T-cell (primary cell): ENCODE data around the gene FANCC. TPM values are rescaled to one million over a fixed set of nuclear protein-coding genes. Genes with fewer than 3 reads are reported as not detected.

ENCODE experiments used
- ATAC-seq, 4 experiments: fragments of 200-7000 bp in 3 of 4; fragments of 150-1000 bp in 1 of 4; cut with Tn5 transposase; replicated peaks in 1 of 4; 1 replicate in 3 of 4; 2 replicates in 1 of 4; pipeline ENCODE4 v1.10.0; 2021; ENCODE audit warnings: moderate library complexity in 3 of 4, mild to moderate bottlenecking in 2 of 4, moderate number of reproducible peaks in 1 of 4
- CTCF ChIA-PET, 2 donors: fragments of 300-600 bp; sonication (Branson Sonifier 250); formaldehyde crosslinking; loops; one replicate each; lab custom pipeline; 2022; ENCODE audit warnings: antibody characterized with exemption in 2 of 2; lab: Charles Lee
- POLR2A ChIA-PET, 2 donors: fragments of 300-600 bp; sonication (Branson Sonifier 250); formaldehyde crosslinking; loops; one replicate each; lab custom pipeline; 2022; ENCODE audit warnings: antibody characterized with exemption in 2 of 2; lab: Charles Lee
- DNase-seq, 35 experiments: peaks; one replicate each; pipeline versions ENCODE4 v3.0.0 to v3.0.0-alpha.2; 2013 to 2023
- H3K27ac ChIP-seq: one replicate; pipeline ENCODE4 v1.5.1; 2013; ENCODE audit warnings: low read length
- H3K27me3 ChIP-seq, 2 experiments: replicated peaks in 1 of 2; 1 replicate in 1 of 2; 2 replicates in 1 of 2; pipeline versions ENCODE4 v1.6.1 to v1.7.0; 2013; ENCODE audit warnings: low read length in 1 of 2, mixed read lengths in 1 of 2; ENCODE audit not compliant: control insufficient read depth in 2 of 2, insufficient read depth in 2 of 2; ENCODE audit errors: extremely low read depth in 1 of 2
- H3K36me3 ChIP-seq, 2 donors: 1 replicate in 1 of 2; 2 replicates in 1 of 2; pipeline versions ENCODE4 v1.6.1 to v1.7.0; 2013; ENCODE audit warnings: low read length in 1 of 2; ENCODE audit not compliant: control insufficient read depth in 2 of 2, insufficient read depth in 1 of 2; ENCODE audit errors: extremely low read depth in 1 of 2
- H3K4me1 ChIP-seq, 2 experiments: 1 replicate in 1 of 2; 2 replicates in 1 of 2; pipeline versions ENCODE4 v1.6.1 to v1.7.0; 2013; ENCODE audit warnings: low read length in 2 of 2, mixed read lengths in 1 of 2; ENCODE audit not compliant: insufficient read depth in 2 of 2, control insufficient read depth in 1 of 2; ENCODE audit errors: extremely low read depth in 1 of 2
- H3K4me3 ChIP-seq, 2 donors: 1 replicate in 1 of 2; 2 replicates in 1 of 2; pipeline versions ENCODE4 v1.5.1 to v1.7.0; 2013; ENCODE audit warnings: mild to moderate bottlenecking in 2 of 2, low read length in 1 of 2, moderate library complexity in 1 of 2; ENCODE audit not compliant: control insufficient read depth in 1 of 2; ENCODE audit errors: extremely low read depth in 1 of 2
- H3K9me3 ChIP-seq: 2 replicates; pipeline ENCODE4 v1.7.0; 2013
- H3K27ac Mint-ChIP-seq, 2 donors: one replicate each; pipeline ENCODE4 v1.8.0; 2020 to 2021; ENCODE audit warnings: mild to moderate bottlenecking in 2 of 2, mixed read lengths in 2 of 2
- H3K27me3 Mint-ChIP-seq, 2 donors: one replicate each; pipeline ENCODE4 v1.8.0; 2021 to 2022; ENCODE audit warnings: mixed read lengths in 2 of 2
- H3K36me3 Mint-ChIP-seq: one replicate; pipeline ENCODE4 v1.8.0; 2021; ENCODE audit warnings: mixed read lengths
- H3K4me1 Mint-ChIP-seq, 3 donors: one replicate each; pipeline ENCODE4 v1.8.0; 2020 to 2022; ENCODE audit warnings: mixed read lengths in 3 of 3, mild to moderate bottlenecking in 1 of 3
- H3K4me3 Mint-ChIP-seq, 3 donors: one replicate each; pipeline ENCODE4 v1.8.0; 2020 to 2022; ENCODE audit warnings: mild to moderate bottlenecking in 3 of 3, mixed read lengths in 3 of 3, moderate library complexity in 3 of 3
- H3K9me3 Mint-ChIP-seq, 3 donors: one replicate each; pipeline ENCODE4 v1.8.0; 2020 to 2022; ENCODE audit warnings: mixed read lengths in 3 of 3
- WGBS: methylation state at CpG from one replicate; pipeline ENCODE4 v1.1.5; 2013; ENCODE audit warnings: missing lambda C conversion rate; ENCODE audit not compliant: insufficient coverage; 5-methylcytosine and 5-hydroxymethylcytosine counted together
- total RNA-seq, 35 experiments: library from RNA in 6 of 35; stranded (reverse) in 6 of 35; fragments of 120-200 nt in 1 of 35; gene quantifications; one replicate each; pipeline versions ENCODE4 v1.2.1 to v1.2.4 and lab custom pipeline; 2013 to 2026

The FANCC gene
- total RNA-seq, 5 donors from 2014 or later (not counting 1 experiment from before 2014, with no cell fraction given): 4.2 to 11.6 (median 4.8) TPM

DNA sequence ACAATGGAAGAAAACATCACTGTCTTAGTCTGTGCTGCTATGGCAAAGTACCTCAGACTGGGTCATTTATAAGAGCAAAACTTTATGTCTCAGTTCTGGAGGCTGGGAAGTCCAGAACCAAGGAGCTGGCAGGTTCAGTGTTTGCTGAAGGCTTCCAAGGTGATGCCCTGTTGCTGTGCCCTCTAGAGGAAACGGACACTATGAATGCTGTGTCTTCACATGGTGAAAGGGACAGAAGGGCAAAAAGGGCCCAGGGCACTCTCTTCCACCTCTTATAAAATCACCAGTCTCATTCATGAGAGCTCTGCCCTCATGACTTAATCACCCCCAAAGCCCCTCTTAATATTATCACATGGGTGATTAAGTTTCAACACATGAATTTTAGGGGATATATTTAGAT is 143.5 kb downstream of the FANCC start:
- H3K36me3 ChIP-seq: peaks cover 0 to 3% of the 10 kb centered on the region in 2 donors
- WGBS: no CpG with 5 or more reads among the region's 1 CpG
- no peak overlapping the region for H3K27ac ChIP-seq
- Mint-ChIP-seq H3K36me3 (peaks cover 15% of the 10 kb centered on the region), H3K4me1 (peaks cover 0 to 4% (median 1%) of the 10 kb centered on the region in 3 donors), H3K27ac (no peak overlapping the region), H3K9me3 (no peaks in the 10 kb centered on the region), H3K27me3 (no peaks in the 10 kb centered on the region), H3K4me3 (no peak overlapping the region)
- no peaks in the 10 kb centered on the region for H3K4me1 ChIP-seq
- ChIA-PET CTCF (no interaction called here), POLR2A (no interaction called here)
- no peaks in the 10 kb centered on the region for H3K27me3 ChIP-seq
- ATAC-seq (no peak), DNase-seq (no peak)
- H3K9me3 ChIP-seq: no peaks in the 10 kb centered on the region
- H3K4me3 ChIP-seq: no peak overlapping the region

GRCh38 chr9:95171596-95171995 is 145.9 kb downstream of the FANCC start:
- H3K4me3 ChIP-seq: no peak overlapping the region
- no peaks in the 10 kb centered on the region for H3K27me3 ChIP-seq
- no peak for ATAC-seq
- H3K9me3 ChIP-seq: peaks cover 2% of the 10 kb centered on the region
- ChIA-PET CTCF (no interaction called here), POLR2A (no interaction called here)
- H3K36me3 Mint-ChIP-seq: peaks cover 27% of the 10 kb centered on the region
- H3K4me1 Mint-ChIP-seq: peaks cover 0 to 7% (median 1%) of the 10 kb centered on the region in 3 donors
- no CpG with 5 or more reads among the region's 1 CpG for WGBS
- peaks cover 0 to 8% (median 8%) of the 10 kb centered on the region in 3 donors for H3K9me3 Mint-ChIP-seq
- H3K4me1 ChIP-seq: no peaks in the 10 kb centered on the region
- no peak overlapping the region for H3K4me3 Mint-ChIP-seq
- no peak overlapping the region for H3K27ac Mint-ChIP-seq
- no peaks in the 10 kb centered on the region for H3K27me3 Mint-ChIP-seq
- no peak overlapping the region for H3K27ac ChIP-seq
- DNase-seq: no peak
- H3K36me3 ChIP-seq: no peaks in the 10 kb centered on the region

DNA sequence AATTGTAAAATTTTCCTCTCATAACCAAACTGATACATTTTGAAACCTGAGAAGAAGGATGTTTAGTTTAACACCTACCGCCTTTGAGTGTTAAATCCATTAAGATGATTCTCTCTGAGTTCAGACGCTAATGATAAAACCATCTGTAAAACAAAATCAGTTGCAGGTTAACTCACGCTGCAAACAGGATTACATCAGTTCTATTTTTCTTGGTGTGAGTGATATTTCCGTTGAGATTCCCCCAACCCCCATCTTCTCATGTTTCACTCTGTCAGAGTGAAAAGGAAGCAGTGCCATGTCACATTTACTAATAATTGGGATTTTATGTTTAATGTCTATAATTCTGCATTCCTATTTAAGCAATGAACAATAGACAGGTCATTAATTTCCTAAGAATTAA is 146.5 kb downstream of the FANCC start:
- H3K4me3 Mint-ChIP-seq: no peak overlapping the region
- no peaks in the 10 kb centered on the region for H3K4me1 ChIP-seq
- H3K9me3 Mint-ChIP-seq: peaks cover 0 to 8% (median 8%) of the 10 kb centered on the region in 3 donors
- no peak for DNase-seq
- no peaks in the 10 kb centered on the region for H3K36me3 ChIP-seq
- no peaks in the 10 kb centered on the region for H3K27me3 ChIP-seq
- no peaks in the 10 kb centered on the region for H3K27me3 Mint-ChIP-seq
- H3K27ac Mint-ChIP-seq: peak overlapping the region in 1 of 2 donors; percentile 28
- CTCF ChIA-PET: no interaction called here
- no peak overlapping the region for H3K4me3 ChIP-seq
- ATAC-seq: no peak
- POLR2A ChIA-PET: no interaction called here
- H3K36me3 Mint-ChIP-seq: peaks cover 27% of the 10 kb centered on the region
- H3K9me3 ChIP-seq: peaks cover 2% of the 10 kb centered on the region
- peaks cover 0 to 7% (median 1%) of the 10 kb centered on the region in 3 donors for H3K4me1 Mint-ChIP-seq
- H3K27ac ChIP-seq: no peak overlapping the region
- no CpG with 5 or more reads among the region's 4 CpGs for WGBS

GRCh38 chr9:95167998-95168397 is 149.5 kb downstream of the FANCC start:
- no peaks in the 10 kb centered on the region for H3K4me1 ChIP-seq
- Mint-ChIP-seq H3K4me1 (peaks cover 0 to 7% (median 1%) of the 10 kb centered on the region in 3 donors), H3K9me3 (peaks cover 0 to 8% (median 8%) of the 10 kb centered on the region in 3 donors), H3K27ac (no peak overlapping the region), H3K27me3 (no peaks in the 10 kb centered on the region), H3K36me3 (peaks cover 32% of the 10 kb centered on the region), H3K4me3 (no peak overlapping the region)
- ChIA-PET POLR2A (no interaction called here), CTCF (interaction anchor here in 1 of 2 donors (0.9 to 1.8 kb wide), 5 partner anchors 10 to 486 kb away, joined by 3 to 26 read pairs (median 4); no protein-coding TSS in a partner anchor)
- no peaks in the 10 kb centered on the region for H3K27me3 ChIP-seq
- 69% methylated on average over 3 of the region's 4 CpGs for WGBS
- no peak overlapping the region for H3K4me3 ChIP-seq
- no peak overlapping the region for H3K27ac ChIP-seq
- DNase-seq: peak in 28 of 35 experiments; percentile 3 to 72 (median 30)
- H3K9me3 ChIP-seq: peaks cover 2% of the 10 kb centered on the region
- ATAC-seq: peak in 2 of 4 experiments; percentile 40 to 47
- no peaks in the 10 kb centered on the region for H3K36me3 ChIP-seq

GRCh38 chr9:95165004-95165403 is 152.5 kb downstream of the FANCC start:
- peaks cover 0 to 3% (median 0%) of the 10 kb centered on the region in 3 donors for H3K4me1 Mint-ChIP-seq
- no peaks in the 10 kb centered on the region for H3K4me1 ChIP-seq
- H3K27me3 Mint-ChIP-seq: no peaks in the 10 kb centered on the region

GRCh38 chr9:95157481-95158151 is 159.9 kb downstream of the FANCC start:
- Histone ChIP-seq H3K27ac (no peak overlapping the region), H3K27me3 (no peaks in the 10 kb centered on the region), H3K4me3 (no peak overlapping the region), H3K36me3 (no peaks in the 10 kb centered on the region), H3K4me1 (no peaks in the 10 kb centered on the region), H3K9me3 (no peaks in the 10 kb centered on the region)
- peaks cover 4 to 7% (median 6%) of the 10 kb centered on the region in 3 donors for H3K4me1 Mint-ChIP-seq
- no peak overlapping the region for H3K27ac Mint-ChIP-seq
- ChIA-PET CTCF (interaction anchor here in 1 of 2 donors (1.0 kb wide), 1 partner anchor 10 kb away, joined by 3 read pairs; no protein-coding TSS in a partner anchor), POLR2A (no interaction called here)
- no peaks in the 10 kb centered on the region for H3K9me3 Mint-ChIP-seq
- DNase-seq (no peak), ATAC-seq (no peak)
- no CpG with 5 or more reads among the region's 7 CpGs for WGBS
- no peaks in the 10 kb centered on the region for H3K27me3 Mint-ChIP-seq
- peaks cover 11% of the 10 kb centered on the region for H3K36me3 Mint-ChIP-seq
- H3K4me3 Mint-ChIP-seq: no peak overlapping the region

More at GRCh38 chr9:95165004-95165403, 152.5 kb downstream of the FANCC start:
- ChIA-PET POLR2A (no interaction called here), CTCF (no interaction called here)
- H3K36me3 Mint-ChIP-seq: peaks cover 30% of the 10 kb centered on the region
- Histone ChIP-seq H3K27me3 (no peaks in the 10 kb centered on the region), H3K36me3 (no peaks in the 10 kb centered on the region), H3K27ac (no peak overlapping the region), H3K9me3 (peaks cover 2% of the 10 kb centered on the region), H3K4me3 (no peak overlapping the region)
- H3K27ac Mint-ChIP-seq: no peak overlapping the region
- no peak overlapping the region for H3K4me3 Mint-ChIP-seq
- H3K9me3 Mint-ChIP-seq: peaks cover 0 to 8% (median 8%) of the 10 kb centered on the region in 3 donors
- WGBS: no CpG with 5 or more reads among the region's 1 CpG
- no peak for ATAC-seq
- no peak for DNase-seq
